OCI-LY1 (cell line): ENCODE data around the gene CCDC91.

ENCODE experiments used
- H2AFZ ChIP-seq: fragments of 200-600 bp; sonication (generic), shearing (Covaris generic); 2 replicates; pipeline ENCODE4 v1.6.0; 2014; ENCODE audit warnings: antibody characterized with exemption, mild to moderate bottlenecking, low read length
- H3F3A ChIP-seq: fragments of 200-600 bp; sonication (generic), shearing (Covaris generic); 2 replicates; pipeline ENCODE4 v1.6.0; 2014; ENCODE audit warnings: mild to moderate bottlenecking, antibody characterized with exemption, low read length, moderate library complexity; ENCODE audit not compliant: insufficient read depth
- H3K27ac ChIP-seq: fragments of 200-600 bp; sonication (generic); 2 replicates; pipeline ENCODE4 v1.5.1; 2014; ENCODE audit warnings: low read length, mixed run types, mild to moderate bottlenecking, low read depth; ENCODE audit not compliant: poor library complexity, severe bottlenecking
- H3K27me3 ChIP-seq: fragments of 200-600 bp; sonication (generic); 2 replicates; pipeline ENCODE4 v1.6.0; 2014; ENCODE audit warnings: antibody characterized with exemption, mild to moderate bottlenecking, low read length, moderate library complexity; ENCODE audit not compliant: insufficient read depth
- H3K36me3 ChIP-seq: fragments of 200-600 bp; sonication (generic); 2 replicates; pipeline ENCODE4 v1.6.1; 2014; ENCODE audit warnings: mild to moderate bottlenecking, antibody characterized with exemption, low read length, moderate library complexity, mixed read lengths; ENCODE audit not compliant: insufficient read depth
- H3K4me1 ChIP-seq: fragments of 200-600 bp; sonication (generic); 2 replicates; pipeline ENCODE4 v1.5.1; 2014; ENCODE audit warnings: mild to moderate bottlenecking, low read length, moderate library complexity; ENCODE audit not compliant: insufficient read depth, severe bottlenecking
- H3K4me2 ChIP-seq: fragments of 200-600 bp; sonication (generic), shearing (Covaris generic); 2 replicates; pipeline ENCODE4 v1.6.1; 2014; ENCODE audit warnings: low read length
- H3K4me3 ChIP-seq: fragments of 200-600 bp; sonication (generic); 2 replicates; pipeline ENCODE4 v1.5.1; 2014; ENCODE audit warnings: low read length, low read depth, mild to moderate bottlenecking, mixed read lengths; ENCODE audit not compliant: poor library complexity, severe bottlenecking
- H3K79me2 ChIP-seq: fragments of 200-600 bp; shearing (Covaris generic); 2 replicates; pipeline ENCODE4 v1.6.1; 2016; ENCODE audit warnings: mixed run types, low read length, mixed read lengths; ENCODE audit not compliant: insufficient read depth
- H3K9ac ChIP-seq: fragments of 200-600 bp; sonication (generic), shearing (Covaris generic); 2 replicates; pipeline ENCODE4 v1.6.1; 2014; ENCODE audit warnings: mild to moderate bottlenecking, low read length, mixed read lengths
- H3K9me2 ChIP-seq: fragments of 200-600 bp; sonication (generic), shearing (Covaris generic); 2 replicates; pipeline ENCODE4 v1.6.1; 2014; ENCODE audit warnings: low read depth, mild to moderate bottlenecking, low read length, mixed read lengths
- H3K9me3 ChIP-seq: fragments of 200-600 bp; shearing (Covaris generic); 2 replicates; pipeline ENCODE4 v1.6.1; 2014; ENCODE audit warnings: low read length, mixed read lengths
- H4K20me1 ChIP-seq: fragments of 200-600 bp; sonication (generic), shearing (Covaris generic); 2 replicates; pipeline ENCODE4 v1.6.0; 2016; ENCODE audit warnings: mild to moderate bottlenecking, low read length; ENCODE audit not compliant: insufficient read depth
- CTCF ChIP-seq: fragments of 200-600 bp; sonication (generic), shearing (Covaris generic); IDR thresholded peaks from 2 replicates; pipeline ENCODE4 v1.5.1; 2017; ENCODE audit warnings: mild to moderate bottlenecking, antibody characterized with exemption, low read length, moderate library complexity, mixed read lengths
- EZH2 ChIP-seq: fragments of 200-600 bp; sonication (generic), shearing (Covaris generic); IDR thresholded peaks from 2 replicates; pipeline ENCODE4 v1.8.0; 2017; ENCODE audit warnings: borderline replicate concordance, mixed run types, mild to moderate bottlenecking, antibody characterized with exemption, low read length, moderate library complexity, mixed read lengths

The CCDC91 gene

GRCh38 chr12:28570811-28571210, 380.6 kb downstream of the CCDC91 start:
- Histone ChIP-seq H2AFZ (no peak overlapping the region), H3K9me2 (no peaks in the 10 kb centered on the region), H4K20me1 (no peaks in the 10 kb centered on the region), H3K4me2 (no peak overlapping the region), H3F3A (no peaks in the 10 kb centered on the region), H3K27ac (no peak overlapping the region), H3K9ac (no peak overlapping the region), H3K9me3 (no peaks in the 10 kb centered on the region), H3K4me1 (no peaks in the 10 kb centered on the region), H3K27me3 (no peaks in the 10 kb centered on the region), H3K4me3 (no peak overlapping the region), H3K79me2 (no peaks in the 10 kb centered on the region), H3K36me3 (no peaks in the 10 kb centered on the region)
- TF ChIP-seq CTCF, result no peak
- TF ChIP-seq EZH2, result no peak

GRCh38 chr12:28574746-28575592, 384.7 kb downstream of the CCDC91 start:
- Histone ChIP-seq H2AFZ (no peak overlapping the region), H3K27me3 (no peaks in the 10 kb centered on the region), H3K79me2 (no peaks in the 10 kb centered on the region), H3K4me1 (no peaks in the 10 kb centered on the region), H3K4me2 (no peak overlapping the region), H3K9me3 (no peaks in the 10 kb centered on the region), H3K9me2 (no peaks in the 10 kb centered on the region; the same call in 1 of the 2 replicates), H3K27ac (no peak overlapping the region), H4K20me1 (no peaks in the 10 kb centered on the region), H3K4me3 (no peak overlapping the region), H3K36me3 (no peaks in the 10 kb centered on the region), H3K9ac (no peak overlapping the region), H3F3A (no peaks in the 10 kb centered on the region)
- TF ChIP-seq EZH2 (no peak), CTCF (no peak)

- no peaks in the 10 kb centered on the region for H3K79me2 ChIP-seq
- no peaks in the 10 kb centered on the region for H4K20me1 ChIP-seq
- no peak overlapping the region for H2AFZ ChIP-seq
- H3K9me3 ChIP-seq, result no peaks in the 10 kb centered on the region
- H3K9ac ChIP-seq, result no peak overlapping the region
- no peak for TF ChIP-seq CTCF
- no peak for TF ChIP-seq EZH2
- no peaks in the 10 kb centered on the region for H3K4me1 ChIP-seq
- H3K4me3 ChIP-seq, result no peak overlapping the region
- no peaks in the 10 kb centered on the region for H3F3A ChIP-seq
- no peak overlapping the region for H3K4me2 ChIP-seq
- no peaks in the 10 kb centered on the region for H3K36me3 ChIP-seq
- no peak overlapping the region for H3K27ac ChIP-seq
- H3K9me2 ChIP-seq, result no peaks in the 10 kb centered on the region; the same call in 1 of the 2 replicates
- no peaks in the 10 kb centered on the region for H3K27me3 ChIP-seq
Measured at GRCh38 chr12:28575593-28576205, 385.4 kb downstream of the CCDC91 start.
